K562 (cell line): Measurements from ENCODE around the gene NHS.

Source experiments
- ELF1 ChIP-seq: fragments of 200-800 bp; sonication (Bioruptor generic); IDR thresholded peaks from 2 replicates; pipeline ENCODE4 v1.6.1; 2016; ENCODE audit warnings: missing genetic modification characterization, missing compliant biosample characterization
- GABPA ChIP-seq: fragments of 200-800 bp; sonication (Bioruptor generic); conservative IDR thresholded peaks from 2 replicates; pipeline ENCODE4 v1.6.1; 2016; ENCODE audit warnings: low read depth, missing genetic modification characterization, missing compliant biosample characterization
- PHB2 ChIP-seq: fragments of 450-650 bp; IDR thresholded peaks from 2 replicates; pipeline ENCODE4 v1.6.1; 2017; ENCODE audit warnings: low read depth
- RHOXF2B ChIP-seq: fragments of 250-450 bp; sonication (Bioruptor Pico); conservative IDR thresholded peaks from 2 replicates; pipeline ENCODE4 v1.5.1; 2021
- SLC30A9 ChIP-seq: fragments of 250-450 bp; sonication (Bioruptor Pico); IDR thresholded peaks from 2 replicates; pipeline ENCODE4 v1.8.0; 2022; ENCODE audit warnings: mild to moderate bottlenecking, moderate library complexity
- ZNF561 ChIP-seq: fragments of 450-650 bp; formaldehyde crosslinking; conservative IDR thresholded peaks from 2 replicates; pipeline ENCODE4 v1.4.0; 2020; ENCODE audit warnings: mild to moderate bottlenecking, moderate library complexity
- ZNF589 ChIP-seq: fragments of 200-800 bp; sonication (Bioruptor generic); IDR thresholded peaks from 2 replicates; pipeline ENCODE4 v1.6.1; 2016; ENCODE audit warnings: low read depth, missing genetic modification characterization, missing compliant biosample characterization

- TF ChIP-seq ZNF561 (no peak), PHB2 (no peak), SLC30A9 (no peak), RHOXF2B (CRISPR knock-in tag) (no peak), GABPA (no peak), ELF1 (tag) (no peak), ZNF589 (CRISPR knock-in tag) (no peak)
These were observed 231.2 kb downstream of the NHS start for GRCh38 chrX:17606231-17606630.
